Astrocyte (in vitro differentiated cells and primary cell): ENCODE results near the gene ZNF544.

Experiments used
- CTCF ChIP-seq: IDR thresholded peaks from 2 replicates; pipeline ENCODE4 v1.5.1; 2011; ENCODE audit warnings: low read depth, mild to moderate bottlenecking, inconsistent platforms, low read length, moderate library complexity; ENCODE audit not compliant: insufficient read depth
- EZH2 ChIP-seq: IDR thresholded peaks from 2 replicates; pipeline ENCODE4 v1.6.1; 2012; ENCODE audit warnings: mild to moderate bottlenecking, low read length, inconsistent platforms; ENCODE audit not compliant: insufficient read depth

GRCh38 chr19:58261968-58262921 lies 33.5 kb downstream of the ZNF544 start:
- TF ChIP-seq CTCF (no peak), EZH2 (no peak)
